Measurements from ENCODE around the gene CDH11. TPM values are rescaled to one million over a fixed set of nuclear protein-coding genes. Genes with fewer than 3 reads are reported as not detected.

CDH11 gene
- polyA plus RNA-seq, 1 donor, result 41.9 TPM

DNA sequence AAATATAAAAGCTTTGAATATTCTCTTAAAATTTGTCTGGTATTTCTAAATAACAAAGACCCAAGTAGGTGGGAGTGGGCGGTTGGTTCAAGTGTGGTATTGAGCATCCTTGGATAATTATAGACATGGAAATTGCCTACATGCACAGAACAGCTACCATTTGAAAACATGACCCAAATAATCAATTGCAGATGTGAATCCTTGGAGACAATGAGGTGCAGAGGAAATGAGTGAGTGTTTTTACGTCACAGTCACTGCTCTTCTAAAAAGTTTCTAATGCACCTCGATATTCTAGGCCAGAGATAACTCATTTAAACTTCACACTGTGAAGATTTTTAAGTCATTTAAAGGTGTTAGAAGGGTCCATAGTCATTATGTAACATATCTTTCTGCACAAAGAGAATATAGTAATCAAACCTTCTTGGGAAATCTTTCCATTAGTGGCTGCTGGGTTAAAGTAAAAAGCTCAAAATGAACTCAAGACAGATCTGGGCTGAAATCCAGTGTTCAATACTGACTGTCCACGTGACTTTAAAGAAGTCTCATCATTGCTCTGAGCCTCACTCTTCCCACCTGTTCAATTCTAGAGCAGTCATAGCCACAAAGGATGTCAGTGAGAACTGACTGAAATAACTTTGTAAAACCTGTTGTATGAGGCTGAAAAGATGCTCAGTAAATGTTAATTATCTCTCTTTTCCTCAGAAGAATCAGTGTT lies 144.5 kb downstream of the CDH11 start:
- DNase-seq, result no peak

DNA sequence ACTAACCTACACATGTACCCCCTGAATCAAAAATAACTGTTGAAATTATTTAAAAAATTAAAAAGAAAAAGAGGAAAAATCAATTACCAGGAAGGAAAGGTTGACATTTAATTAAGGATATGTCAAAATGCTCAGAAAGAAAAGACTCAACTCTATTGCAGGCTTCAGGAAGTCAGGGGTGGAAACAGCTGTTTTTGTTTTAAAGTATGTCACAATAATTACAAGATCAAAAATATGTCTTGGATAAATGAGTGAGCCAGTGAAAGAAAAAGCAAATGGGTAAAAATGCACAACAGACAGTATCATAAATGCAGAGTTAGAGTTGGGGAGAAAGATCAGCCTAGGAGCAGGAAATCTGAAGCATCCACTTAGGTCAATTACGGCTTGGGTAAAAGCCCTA lies 146.0 kb downstream of the CDH11 start:
- DNase-seq, result no peak

DNA sequence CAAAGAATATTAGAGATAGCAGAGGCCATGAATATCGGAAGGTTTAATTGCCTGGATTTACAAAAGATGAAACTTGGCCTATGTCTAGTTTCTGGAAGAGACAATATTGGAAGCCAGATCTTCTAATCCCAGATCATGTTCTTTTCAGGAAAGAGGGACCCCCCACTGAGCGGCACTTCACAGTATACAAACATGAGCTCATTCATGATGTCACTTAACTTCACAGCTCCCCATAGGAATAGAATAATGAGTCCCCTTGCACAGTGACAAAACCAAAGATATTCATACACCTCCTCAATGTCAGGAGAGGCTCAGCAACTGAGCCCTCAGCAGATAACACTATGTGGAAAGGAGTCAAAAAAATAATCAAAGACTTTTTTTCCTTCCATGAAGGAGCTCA lies 147.5 kb downstream of the CDH11 start:
- DNase-seq, result no peak

DNA sequence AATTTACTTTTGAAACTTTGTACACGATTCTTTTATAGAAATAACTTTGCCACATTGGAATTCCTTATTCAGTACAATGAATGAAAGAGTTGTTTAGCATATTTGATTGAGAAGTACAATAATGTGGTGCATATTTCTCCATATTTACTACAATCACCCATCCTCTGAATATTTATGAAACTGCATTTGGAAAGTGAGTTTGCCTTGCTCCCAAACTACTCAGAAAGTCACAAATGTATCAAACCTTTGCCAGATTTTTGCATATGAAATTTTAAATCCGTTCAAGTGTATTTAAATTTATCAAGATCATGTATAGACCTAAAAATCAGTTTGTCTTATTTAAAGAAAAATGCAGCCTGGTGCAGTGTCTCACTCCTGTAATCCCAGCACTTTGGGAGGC lies 148.7 kb downstream of the CDH11 start:
- DNase-seq, result no peak

DNA sequence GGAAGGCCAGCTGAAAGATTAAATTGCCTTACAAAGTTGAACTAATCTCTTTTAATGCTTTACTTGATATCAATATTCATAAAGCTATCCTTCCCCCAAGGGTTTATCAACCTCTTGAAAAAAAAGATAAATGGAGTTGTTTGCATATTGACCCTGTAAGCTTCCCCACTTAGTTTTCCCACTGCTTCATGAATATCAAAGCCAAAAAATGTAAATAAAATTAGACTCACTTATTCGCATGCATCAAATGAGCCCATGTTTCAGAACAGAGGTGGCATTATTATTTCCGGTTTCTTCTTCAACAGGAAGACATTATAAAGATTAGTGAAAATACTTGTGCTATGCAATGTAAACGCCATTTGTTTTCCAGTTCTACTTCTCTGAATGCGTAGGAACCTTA lies 150.7 kb downstream of the CDH11 start:
- no peak for DNase-seq

DNA sequence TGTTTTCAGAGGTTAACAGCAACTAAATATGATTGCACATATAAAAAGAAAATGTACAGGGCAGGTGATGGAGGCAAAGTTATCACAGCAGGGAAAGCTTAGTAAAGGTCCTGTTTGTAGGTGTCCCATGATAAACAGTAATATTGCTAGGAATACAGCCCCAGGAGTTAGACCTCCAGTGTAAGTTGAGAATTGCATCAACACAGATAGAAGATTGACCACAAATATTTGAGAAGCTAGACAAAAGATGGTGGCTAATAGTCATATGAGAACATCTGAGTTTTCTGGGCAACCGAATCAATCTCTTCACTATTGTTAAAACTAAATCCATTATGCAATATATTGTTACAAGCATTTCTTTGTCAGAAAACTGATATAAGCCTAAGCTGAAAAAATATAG lies 152.6 kb downstream of the CDH11 start:
- no peak for DNase-seq

DNA sequence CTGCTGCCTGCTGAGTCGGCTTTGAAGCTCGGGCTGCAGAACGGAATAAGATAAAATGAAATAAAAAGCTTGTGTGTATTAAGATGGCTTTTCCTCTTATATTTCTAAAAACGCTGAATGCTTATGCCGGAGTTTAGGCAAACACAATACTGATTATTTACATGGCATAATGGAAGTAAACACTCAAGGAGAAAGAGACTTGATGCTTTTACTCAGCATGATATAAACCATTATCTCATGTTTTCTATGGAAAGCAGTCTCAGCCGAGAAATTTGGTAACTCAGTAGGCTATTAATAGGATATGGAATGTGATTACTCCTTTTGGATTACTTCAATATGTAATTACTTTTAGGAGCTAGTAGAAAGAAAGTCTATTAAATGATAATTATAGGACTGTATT lies 153.3 kb downstream of the CDH11 start:
- DNase-seq, result no peak

DNA sequence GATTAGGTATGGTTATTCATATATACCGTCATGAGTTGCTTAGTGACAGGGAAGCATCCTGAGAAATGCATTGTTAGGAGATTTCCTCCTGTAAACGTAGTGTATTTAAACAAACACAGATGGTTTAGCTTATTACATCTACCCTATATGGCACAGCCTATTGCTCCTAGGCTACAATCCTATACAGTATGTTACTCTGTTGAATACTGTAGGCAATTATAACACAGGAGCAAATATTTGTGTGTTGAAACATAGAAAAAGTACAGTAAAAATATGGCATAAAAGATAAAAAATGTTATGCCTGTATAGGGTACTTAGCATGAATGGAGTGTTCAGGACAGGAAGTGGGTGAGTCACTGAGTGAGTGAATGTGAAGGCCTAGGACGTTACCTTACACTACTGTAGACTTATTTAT lies 157.7 kb downstream of the CDH11 start:
- DNase-seq, result no peak

DNA sequence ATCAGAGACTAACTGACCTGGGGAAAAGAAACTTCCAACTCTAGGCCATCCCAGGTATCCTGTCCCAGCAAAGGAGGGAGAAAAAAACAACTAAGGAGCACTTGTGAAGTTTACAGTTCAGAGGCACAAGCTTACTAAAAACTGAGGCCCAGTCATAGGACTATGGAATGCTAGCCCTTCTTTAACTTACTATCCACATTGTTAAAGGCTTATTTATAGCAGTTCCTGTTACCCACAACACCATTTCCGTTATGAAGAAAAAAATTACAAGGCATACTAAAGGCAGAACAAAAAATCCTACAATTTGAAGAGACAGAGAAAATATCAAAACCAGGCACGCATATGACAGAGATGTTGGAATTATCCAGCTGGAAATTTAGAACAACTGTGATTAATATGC lies 159.1 kb downstream of the CDH11 start:
- DNase-seq, result no peak

DNA sequence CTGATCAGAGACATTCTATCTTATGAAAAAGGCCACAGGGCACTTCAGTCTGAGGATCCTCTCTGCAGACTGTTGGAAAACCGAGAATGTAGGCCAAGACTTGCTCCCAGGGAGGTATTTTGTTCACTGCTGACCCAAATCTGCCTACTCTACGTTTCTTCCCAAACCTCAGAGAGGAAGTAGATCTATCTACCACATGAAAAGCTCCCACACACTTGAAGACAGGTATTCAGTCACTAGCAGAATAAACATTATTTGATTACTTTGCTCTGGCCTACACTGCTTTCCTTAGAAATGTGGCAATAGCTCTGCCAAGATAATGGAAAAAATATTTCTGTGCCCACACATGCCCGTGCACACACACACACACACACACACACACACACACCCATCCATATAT lies 164.6 kb downstream of the CDH11 start:
- no peak for DNase-seq

DNA sequence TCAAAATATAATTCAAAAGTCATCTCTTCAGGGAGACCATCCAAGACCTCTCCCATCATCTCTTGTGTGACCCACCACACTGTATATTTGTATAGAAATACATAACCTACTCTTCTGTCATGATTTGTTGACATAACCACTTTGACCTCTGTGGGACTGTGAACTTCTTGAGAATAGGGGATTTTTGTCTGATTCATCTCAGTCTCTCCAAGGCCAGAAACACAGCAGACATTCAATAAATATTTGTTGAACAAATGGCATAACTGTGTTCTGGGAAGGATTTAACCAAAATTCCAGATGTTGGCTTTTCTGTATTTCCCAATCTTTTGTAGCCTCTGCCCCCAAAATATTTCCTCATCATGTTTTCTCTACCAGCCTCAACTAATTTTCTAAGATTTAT lies 169.7 kb downstream of the CDH11 start:
- no peak for DNase-seq

DNA sequence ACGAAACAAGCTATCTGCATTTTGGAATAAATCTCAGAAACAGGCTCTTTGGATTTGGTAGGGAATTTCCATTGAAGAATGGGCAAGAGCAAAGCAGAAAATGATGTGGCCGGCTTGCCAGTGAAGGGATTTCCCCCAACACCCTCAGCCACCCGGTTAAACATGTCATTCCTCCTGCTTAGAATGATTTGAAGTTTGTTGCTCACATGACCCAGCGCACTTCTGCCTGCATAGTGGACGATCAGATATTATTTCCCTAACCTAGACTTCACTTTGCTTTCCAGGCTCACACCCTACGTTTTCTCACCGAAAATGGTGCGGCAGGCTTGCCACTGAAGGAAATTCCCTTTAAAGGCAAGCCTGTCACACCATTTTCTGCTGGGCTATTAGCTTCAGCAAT lies 170.7 kb downstream of the CDH11 start:
- no peak for DNase-seq

DNA sequence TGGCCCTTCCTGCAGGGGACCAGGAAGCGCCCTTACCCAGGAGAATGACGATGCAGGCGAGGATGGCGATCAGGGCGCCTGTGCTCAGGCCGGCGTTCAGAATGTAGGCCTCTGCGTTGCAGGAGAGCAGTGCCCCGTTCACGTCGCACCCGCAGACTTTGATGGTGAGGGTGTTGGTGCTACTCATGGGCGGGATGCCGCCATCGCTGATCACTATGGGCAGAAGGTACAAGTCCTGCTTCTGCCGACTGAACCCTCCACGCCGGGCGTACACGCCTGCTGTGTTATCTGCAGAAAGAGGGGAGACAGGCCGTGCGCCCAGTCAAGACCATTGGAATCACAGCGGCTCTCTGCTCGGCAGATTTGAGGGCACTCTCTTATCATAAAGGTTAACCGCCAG lies 171.1 kb downstream of the CDH11 start:
- no peak for DNase-seq

DNA sequence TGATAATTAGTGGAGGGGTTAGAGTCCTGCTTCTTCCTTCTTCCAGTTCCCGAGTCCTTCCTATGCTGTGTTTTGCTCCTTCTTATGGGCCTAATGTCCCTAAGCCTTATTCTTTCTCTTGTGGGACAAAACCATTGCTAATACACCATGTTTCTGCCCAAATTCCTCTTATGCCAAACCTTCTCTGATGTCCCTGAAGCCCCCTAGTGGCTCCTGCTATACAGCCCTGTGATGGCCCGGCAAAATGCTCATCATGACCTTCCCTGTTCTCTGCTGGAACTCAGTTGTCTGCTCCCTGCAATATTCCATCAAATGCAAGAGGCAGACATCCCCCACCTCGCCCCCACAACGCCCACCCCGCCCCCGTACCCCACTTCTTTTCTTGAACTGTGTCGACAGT lies 171.6 kb downstream of the CDH11 start:
- no peak for DNase-seq

DNA sequence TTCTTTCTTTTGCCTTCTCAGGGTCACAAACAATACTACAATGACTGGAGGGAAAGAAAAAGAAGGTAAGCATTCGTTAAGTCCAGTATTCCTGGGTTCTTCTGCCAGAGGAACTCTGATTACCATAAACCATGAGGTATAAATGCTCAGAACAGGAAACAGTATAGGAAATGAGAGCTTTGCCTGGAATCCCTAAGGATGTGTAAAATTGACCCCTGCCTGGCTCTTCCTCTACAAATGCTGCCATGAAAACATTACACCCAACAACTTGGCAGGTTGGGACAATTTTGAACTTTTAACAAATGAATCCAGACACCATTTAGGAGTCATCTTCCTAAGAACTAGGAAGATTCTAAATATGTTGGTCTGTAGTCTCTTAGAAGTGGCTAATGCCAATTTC lies 173.8 kb downstream of the CDH11 start:
- no peak for DNase-seq

DNA sequence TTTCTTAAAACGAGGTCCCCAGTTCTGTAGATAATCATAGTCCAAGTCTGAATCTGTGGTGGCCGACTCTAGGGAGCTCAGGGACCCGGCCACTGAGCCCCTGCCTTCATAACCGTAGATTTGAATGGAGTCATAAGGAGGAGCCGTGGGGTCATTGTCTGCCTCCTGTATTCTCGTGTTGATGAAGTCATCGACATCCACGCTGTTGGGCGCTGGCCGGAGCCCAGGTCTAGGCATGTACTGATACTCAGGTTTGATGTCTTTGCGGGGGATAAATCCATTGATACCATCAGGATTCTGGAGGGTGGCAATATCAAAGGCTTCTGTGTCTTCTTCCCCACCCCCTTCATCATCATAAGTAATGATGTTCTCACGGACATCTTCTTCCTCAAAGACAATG lies 174.2 kb downstream of the CDH11 start:
- DNase-seq, result no peak

DNA sequence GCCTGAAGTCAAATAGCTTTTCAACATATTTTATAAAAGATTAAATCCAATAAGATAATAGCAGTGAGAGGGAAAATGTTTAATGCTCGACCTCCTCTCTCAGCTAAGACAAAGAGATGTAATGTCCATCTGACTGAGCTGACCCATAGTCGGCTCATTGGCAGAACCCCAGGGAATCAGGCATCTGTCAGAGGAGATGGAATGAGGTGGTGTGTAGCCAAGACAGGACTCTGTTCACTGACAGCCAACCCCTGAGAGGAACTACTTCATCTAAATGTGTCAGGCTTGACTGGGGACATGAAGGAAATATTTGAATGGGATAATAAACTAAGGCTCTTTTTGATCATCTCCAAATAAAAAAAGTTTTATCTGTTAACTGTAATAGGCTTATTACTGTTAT lies 188.0 kb downstream of the CDH11 start:
- no peak for DNase-seq

DNA sequence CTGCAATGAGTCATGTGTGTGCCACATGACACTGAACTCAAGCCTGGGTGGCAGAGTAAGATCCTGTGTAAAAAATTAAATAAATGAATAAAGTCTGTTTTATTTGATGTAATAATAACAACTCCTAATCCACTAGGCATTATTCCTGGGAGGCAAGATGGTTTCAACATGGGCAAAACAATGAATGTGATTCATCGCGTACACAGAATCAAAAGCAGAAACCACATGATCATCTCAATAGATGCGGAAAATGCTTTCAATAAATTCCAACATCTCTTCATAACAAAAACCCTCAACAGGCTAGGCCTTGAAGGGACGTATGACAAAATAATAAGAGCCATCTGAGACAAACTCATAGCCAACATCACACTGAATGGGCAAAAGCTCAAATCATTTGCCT lies 195.4 kb downstream of the CDH11 start:
- no peak for DNase-seq

DNA sequence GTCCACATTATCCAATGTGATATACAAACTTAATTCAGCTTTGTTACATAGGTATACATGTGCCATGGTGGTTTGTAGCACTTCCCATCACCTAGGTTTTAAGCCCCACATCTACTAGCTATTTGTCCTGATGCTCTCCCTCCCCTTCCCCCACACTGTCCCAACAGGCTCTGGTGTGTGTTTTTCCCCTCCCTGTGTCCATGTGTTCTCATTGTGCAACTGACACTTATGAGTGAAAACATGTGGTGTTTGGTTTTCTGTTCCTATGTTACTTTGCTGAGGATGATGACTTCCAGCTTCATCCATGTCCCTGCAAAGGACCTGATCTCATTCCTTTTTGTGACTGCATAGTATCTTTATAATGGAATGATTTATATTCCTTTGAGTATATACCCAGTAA lies 196.7 kb downstream of the CDH11 start:
- no peak for DNase-seq

DNA sequence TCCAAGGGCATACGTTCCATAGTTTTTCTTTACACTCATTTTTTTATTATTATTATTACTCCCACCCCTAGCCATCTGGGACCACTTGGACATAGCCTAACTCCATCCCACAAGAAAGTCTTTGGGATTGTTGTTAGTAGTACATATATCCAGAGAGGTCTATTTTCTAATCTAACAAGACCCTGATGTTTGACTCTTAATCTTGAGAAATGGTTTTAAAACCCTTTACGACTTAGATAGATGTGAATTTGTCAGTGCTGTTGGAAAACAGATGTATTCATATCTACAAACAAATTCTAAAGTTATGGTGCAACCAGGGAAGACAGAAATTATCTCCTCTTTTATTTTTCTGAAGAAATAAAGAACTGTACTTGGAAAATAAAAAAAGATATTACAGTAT lies 197.8 kb downstream of the CDH11 start:
- DNase-seq, result no peak

DNA sequence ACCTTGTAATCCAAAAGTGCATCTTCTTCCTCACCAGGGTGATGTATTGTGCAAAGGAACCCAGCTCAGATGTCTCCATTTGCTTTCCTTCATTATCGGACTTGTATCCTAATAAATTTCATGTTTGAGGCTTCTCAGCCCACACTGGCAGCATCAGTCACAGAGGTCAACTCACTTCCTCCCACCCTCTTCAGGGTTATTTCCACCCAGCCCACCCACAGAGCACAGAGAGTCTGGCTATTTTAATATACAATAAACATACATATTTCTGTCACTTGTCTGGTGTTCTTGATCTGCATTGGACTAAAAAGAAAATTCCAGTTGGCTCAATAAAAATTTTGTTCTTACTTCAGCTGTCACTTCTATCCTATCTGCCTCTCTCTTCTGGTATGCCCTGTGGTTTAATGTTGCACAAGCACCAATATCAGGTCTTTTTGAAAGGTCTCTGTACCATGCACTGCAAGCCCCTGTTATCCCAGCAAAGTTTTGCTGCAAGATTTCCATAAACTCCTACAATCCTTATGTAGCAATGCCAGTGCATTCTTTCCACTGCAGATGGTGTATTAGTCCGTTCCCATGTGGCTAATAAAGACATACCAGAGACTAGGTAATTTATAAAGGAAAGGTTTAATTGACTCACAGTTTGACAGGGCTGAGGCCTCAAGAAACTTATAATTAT lies 201.8 kb downstream of the CDH11 start:
- DNase-seq, result no peak

DNA sequence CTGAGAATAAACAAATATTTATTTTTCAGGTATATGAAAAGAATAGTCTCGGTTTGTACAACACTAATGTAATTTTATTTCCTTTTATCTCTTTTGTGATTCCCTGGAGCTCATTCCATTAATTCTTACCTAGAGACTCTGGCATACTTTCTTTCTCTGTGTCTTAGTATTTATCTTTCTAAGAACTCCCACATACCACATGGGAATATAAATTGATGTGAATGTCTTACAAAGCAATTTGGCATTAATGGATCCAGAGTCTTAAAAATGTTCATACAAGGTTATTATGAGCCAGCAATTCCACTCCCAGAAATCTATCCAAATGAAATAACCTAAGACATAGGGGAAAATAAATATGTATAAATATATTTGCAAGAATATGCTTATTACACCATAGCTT lies 202.7 kb downstream of the CDH11 start:
- no peak for DNase-seq

DNA sequence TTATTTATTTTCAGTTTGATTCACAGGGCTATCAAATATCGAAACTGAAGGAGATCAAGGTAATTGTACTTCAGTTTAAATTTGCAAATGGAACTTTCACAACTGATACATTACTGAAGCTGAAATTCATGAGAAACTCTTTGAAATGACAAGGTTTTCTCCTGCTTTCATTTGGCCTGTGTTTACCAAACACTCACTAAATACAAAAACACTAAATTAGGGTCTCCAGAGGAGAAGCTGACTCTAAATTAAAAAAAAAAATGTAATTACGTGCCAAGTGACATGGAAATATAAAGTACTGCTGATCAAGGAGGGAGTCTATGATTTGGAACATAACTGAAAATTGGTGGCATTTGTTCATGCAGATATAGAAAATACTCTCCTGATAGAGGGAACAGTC lies 205.8 kb downstream of the CDH11 start:
- no peak for DNase-seq

DNA sequence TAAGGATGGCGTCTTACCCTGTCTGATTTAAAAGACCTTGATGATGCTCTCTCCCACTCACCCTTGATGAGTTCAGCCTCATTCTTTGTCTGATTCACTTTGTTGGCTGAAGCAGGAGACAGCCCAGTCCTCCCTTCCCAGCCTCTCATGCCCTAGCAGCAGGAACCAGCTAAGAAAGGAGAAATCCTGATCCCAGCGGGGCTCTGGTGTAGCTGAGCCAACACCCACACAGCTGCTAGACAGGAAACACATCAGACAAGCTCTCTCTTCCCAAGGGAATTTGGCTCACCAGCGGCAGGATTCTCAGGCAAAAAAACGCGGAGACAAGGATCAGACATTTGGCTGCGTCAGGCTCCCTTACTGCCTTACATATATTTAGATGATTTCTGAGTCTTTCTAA lies 211.5 kb downstream of the CDH11 start:
- peak; percentile 23 for DNase-seq

DNA sequence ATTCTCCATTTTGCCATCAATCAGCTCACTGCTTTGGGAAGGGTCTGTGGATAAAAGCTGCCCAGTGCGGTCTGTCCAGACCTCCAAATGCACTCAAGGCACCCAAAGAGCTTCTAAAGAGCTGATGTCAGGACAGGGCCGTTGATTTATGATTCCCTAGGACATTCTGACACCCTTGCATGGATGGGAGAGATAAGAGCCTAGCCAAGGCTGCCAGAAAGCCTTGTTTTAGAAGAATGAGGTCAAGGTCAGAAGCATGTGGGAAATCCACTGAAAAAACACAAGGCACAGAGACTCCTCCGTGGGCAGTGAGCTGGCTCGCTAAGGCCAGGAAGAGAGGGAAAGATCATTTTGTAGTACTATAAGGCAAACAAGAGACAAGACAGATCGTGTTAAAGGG lies 214.0 kb downstream of the CDH11 start:
- no peak for DNase-seq
